ENCODE measurements around the gene LIN54.

GRCh38 chr4:82918091-82918490 is 92.5 kb downstream of the LIN54 start:
- TF ChIP-seq POLR2A (IDR thresholded peaks at IDR 0.05) (no peak), POLR2AphosphoS5 (IDR thresholded peaks at IDR 0.05) (no peak)
- TF ChIP-seq, protein P1, sequence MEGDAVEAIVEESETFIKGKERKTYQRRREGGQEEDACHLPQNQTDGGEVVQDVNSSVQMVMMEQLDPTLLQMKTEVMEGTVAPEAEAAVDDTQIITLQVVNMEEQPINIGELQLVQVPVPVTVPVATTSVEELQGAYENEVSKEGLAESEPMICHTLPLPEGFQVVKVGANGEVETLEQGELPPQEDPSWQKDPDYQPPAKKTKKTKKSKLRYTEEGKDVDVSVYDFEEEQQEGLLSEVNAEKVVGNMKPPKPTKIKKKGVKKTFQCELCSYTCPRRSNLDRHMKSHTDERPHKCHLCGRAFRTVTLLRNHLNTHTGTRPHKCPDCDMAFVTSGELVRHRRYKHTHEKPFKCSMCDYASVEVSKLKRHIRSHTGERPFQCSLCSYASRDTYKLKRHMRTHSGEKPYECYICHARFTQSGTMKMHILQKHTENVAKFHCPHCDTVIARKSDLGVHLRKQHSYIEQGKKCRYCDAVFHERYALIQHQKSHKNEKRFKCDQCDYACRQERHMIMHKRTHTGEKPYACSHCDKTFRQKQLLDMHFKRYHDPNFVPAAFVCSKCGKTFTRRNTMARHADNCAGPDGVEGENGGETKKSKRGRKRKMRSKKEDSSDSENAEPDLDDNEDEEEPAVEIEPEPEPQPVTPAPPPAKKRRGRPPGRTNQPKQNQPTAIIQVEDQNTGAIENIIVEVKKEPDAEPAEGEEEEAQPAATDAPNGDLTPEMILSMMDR (IDR thresholded peaks at IDR 0.05): no peak
